ENCODE measurements around the gene SNED1. TPM values are rescaled to one million over a fixed set of nuclear protein-coding genes. Genes with fewer than 3 reads are reported as not detected.

SNED1 gene
- total RNA-seq, 1 experiment from 2014 or later = 0.76 TPM

GRCh38 chr2:241065355-241065803 lies 67.0 kb downstream of the SNED1 start:
- H3K27me3 Mint-ChIP-seq (ENCODE audit: unreplicated experiment) = peaks cover 13% of the 10 kb centered on the region
- DNase-seq = no peak
- H3K4me3 Mint-ChIP-seq (ENCODE audit: low read depth, unreplicated experiment) = no peak overlapping the region
- peaks cover 16% of the 10 kb centered on the region for H3K36me3 Mint-ChIP-seq (ENCODE audit: insufficient read depth, unreplicated experiment)
- intact Hi-C loops (cut with micrococcal nuclease; ENCODE audit: unreplicated experiment) = no loop called here
- TF ChIP-seq CTCF (IDR thresholded peaks at IDR 0.05; ENCODE audit: unreplicated experiment) = no peak
- no peaks in the 10 kb centered on the region for H3K9me3 Mint-ChIP-seq (ENCODE audit: low read depth, unreplicated experiment)
- H3K27ac Mint-ChIP-seq (ENCODE audit: unreplicated experiment) = no peak overlapping the region
- CTCF ChIA-PET = interaction anchor here (0.6 kb wide), 1 partner anchor 604 kb away, joined by 4 read pairs; no protein-coding TSS in a partner anchor
- BruUV-seq (replicated peaks) = no TSS peak
- H3K4me1 Mint-ChIP-seq (ENCODE audit: low read depth, unreplicated experiment) = no peaks in the 10 kb centered on the region

GRCh38 chr2:241066171-241066892 lies 67.9 kb downstream of the SNED1 start:
- no peak overlapping the region for H3K27ac Mint-ChIP-seq (ENCODE audit: unreplicated experiment)
- intact Hi-C loops (cut with micrococcal nuclease; ENCODE audit: unreplicated experiment) = no loop called here
- no peak for TF ChIP-seq CTCF (IDR thresholded peaks at IDR 0.05; ENCODE audit: unreplicated experiment)
- no peak for DNase-seq
- H3K4me1 Mint-ChIP-seq (ENCODE audit: low read depth, unreplicated experiment) = no peaks in the 10 kb centered on the region
- CTCF ChIA-PET = no interaction called here
- no peak overlapping the region for H3K4me3 Mint-ChIP-seq (ENCODE audit: low read depth, unreplicated experiment)
- H3K9me3 Mint-ChIP-seq (ENCODE audit: low read depth, unreplicated experiment) = no peaks in the 10 kb centered on the region
- BruUV-seq (replicated peaks) = no TSS peak
- H3K27me3 Mint-ChIP-seq (ENCODE audit: unreplicated experiment) = peaks cover 13% of the 10 kb centered on the region
- peaks cover 16% of the 10 kb centered on the region for H3K36me3 Mint-ChIP-seq (ENCODE audit: insufficient read depth, unreplicated experiment)

- Mint-ChIP-seq H3K27me3 (ENCODE audit: unreplicated experiment) (peaks cover 13% of the 10 kb centered on the region), H3K9me3 (ENCODE audit: low read depth, unreplicated experiment) (no peaks in the 10 kb centered on the region), H3K27ac (ENCODE audit: unreplicated experiment) (no peak overlapping the region), H3K4me1 (ENCODE audit: low read depth, unreplicated experiment) (no peaks in the 10 kb centered on the region), H3K36me3 (ENCODE audit: insufficient read depth, unreplicated experiment) (peaks cover 16% of the 10 kb centered on the region), H3K4me3 (ENCODE audit: low read depth, unreplicated experiment) (no peak overlapping the region)
- CTCF ChIA-PET = no interaction called here
- no peak for DNase-seq
- no peak for TF ChIP-seq CTCF (IDR thresholded peaks at IDR 0.05; ENCODE audit: unreplicated experiment)
- no TSS peak for BruUV-seq (replicated peaks)
- intact Hi-C loops (cut with micrococcal nuclease; ENCODE audit: unreplicated experiment) = no loop called here
These were observed 68.5 kb downstream of the SNED1 start for GRCh38 chr2:241066893-241067341.

- no peak overlapping the region for H3K4me3 Mint-ChIP-seq (ENCODE audit: low read depth, unreplicated experiment)
- CTCF ChIA-PET = no interaction called here
- DNase-seq = no peak
- BruUV-seq (replicated peaks) = no TSS peak
- peaks cover 13% of the 10 kb centered on the region for H3K27me3 Mint-ChIP-seq (ENCODE audit: unreplicated experiment)
- no peaks in the 10 kb centered on the region for H3K9me3 Mint-ChIP-seq (ENCODE audit: low read depth, unreplicated experiment)
- H3K4me1 Mint-ChIP-seq (ENCODE audit: low read depth, unreplicated experiment) = no peaks in the 10 kb centered on the region
- intact Hi-C loops (cut with micrococcal nuclease; ENCODE audit: unreplicated experiment) = no loop called here
- H3K27ac Mint-ChIP-seq (ENCODE audit: unreplicated experiment) = no peak overlapping the region
- H3K36me3 Mint-ChIP-seq (ENCODE audit: insufficient read depth, unreplicated experiment) = peaks cover 16% of the 10 kb centered on the region
- no peak for TF ChIP-seq CTCF (IDR thresholded peaks at IDR 0.05; ENCODE audit: unreplicated experiment)
These were observed 69.2 kb downstream of the SNED1 start for GRCh38 chr2:241067501-241068135.

All from Calu3 (cell line).